ENCODE data around the gene GREB1L.

GREB1L gene

GRCh38 chr18:21408681-21409080, 166.6 kb downstream of the GREB1L start:
- Histone ChIP-seq H3K9ac (ENCODE audit: low read length) (no peak overlapping the region), H3K4me1 (ENCODE audit: insufficient read depth, low read length, severe bottlenecking) (no peaks in the 10 kb centered on the region), H3K79me2 (ENCODE audit: insufficient read depth, low read length) (no peaks in the 10 kb centered on the region), H4K20me1 (ENCODE audit: insufficient read depth, low read length) (no peaks in the 10 kb centered on the region), H2AFZ (ENCODE audit: low read length) (no peak overlapping the region), H3K9me2 (ENCODE audit: low read depth, low read length) (no peaks in the 10 kb centered on the region), H3K4me3 (ENCODE audit: low read depth, low read length, poor library complexity, severe bottlenecking) (no peak overlapping the region), H3K36me3 (ENCODE audit: insufficient read depth, low read length) (no peaks in the 10 kb centered on the region), H3K27ac (ENCODE audit: low read depth, low read length, poor library complexity, severe bottlenecking) (no peak overlapping the region), H3K4me2 (ENCODE audit: low read length) (no peak overlapping the region), H3F3A (ENCODE audit: insufficient read depth, low read length) (no peaks in the 10 kb centered on the region), H3K9me3 (ENCODE audit: low read length) (no peaks in the 10 kb centered on the region), H3K27me3 (ENCODE audit: insufficient read depth, low read length) (no peaks in the 10 kb centered on the region; the same call in 1 of the 2 replicates)
- TF ChIP-seq CTCF (IDR thresholded peaks at IDR 0.05; ENCODE audit: low read length) (no peak), EZH2 (IDR thresholded peaks at IDR 0.05; ENCODE audit: borderline replicate concordance, low read length) (no peak)

- H3K79me2 ChIP-seq (ENCODE audit: insufficient read depth, low read length): no peaks in the 10 kb centered on the region
- H3F3A ChIP-seq (ENCODE audit: insufficient read depth, low read length): no peaks in the 10 kb centered on the region
- H2AFZ ChIP-seq (ENCODE audit: low read length): no peak overlapping the region
- H3K9me3 ChIP-seq (ENCODE audit: low read length): no peaks in the 10 kb centered on the region
- H4K20me1 ChIP-seq (ENCODE audit: insufficient read depth, low read length): no peaks in the 10 kb centered on the region
- H3K9ac ChIP-seq (ENCODE audit: low read length): no peak overlapping the region
- no peak overlapping the region for H3K4me3 ChIP-seq (ENCODE audit: low read depth, low read length, poor library complexity, severe bottlenecking)
- H3K27ac ChIP-seq (ENCODE audit: low read depth, low read length, poor library complexity, severe bottlenecking): no peak overlapping the region
- no peaks in the 10 kb centered on the region for H3K4me1 ChIP-seq (ENCODE audit: insufficient read depth, low read length, severe bottlenecking)
- H3K4me2 ChIP-seq (ENCODE audit: low read length): no peak overlapping the region
- no peaks in the 10 kb centered on the region for H3K36me3 ChIP-seq (ENCODE audit: insufficient read depth, low read length)
- H3K9me2 ChIP-seq (ENCODE audit: low read depth, low read length): no peaks in the 10 kb centered on the region
- H3K27me3 ChIP-seq (ENCODE audit: insufficient read depth, low read length): no peaks in the 10 kb centered on the region
- TF ChIP-seq CTCF (IDR thresholded peaks at IDR 0.05; ENCODE audit: low read length) (no peak), EZH2 (IDR thresholded peaks at IDR 0.05; ENCODE audit: borderline replicate concordance, low read length) (no peak)
Observed at GRCh38 chr18:21433436-21433835, 191.4 kb downstream of the GREB1L start.

GRCh38 chr18:21439431-21439846, 197.4 kb downstream of the GREB1L start:
- no peak overlapping the region for H3K4me3 ChIP-seq (ENCODE audit: low read depth, low read length, poor library complexity, severe bottlenecking)
- no peak overlapping the region for H3K27ac ChIP-seq (ENCODE audit: low read depth, low read length, poor library complexity, severe bottlenecking)
- no peak overlapping the region for H2AFZ ChIP-seq (ENCODE audit: low read length)

More at GRCh38 chr18:21439431-21439846, 197.4 kb downstream of the GREB1L start:
- Histone ChIP-seq H3K4me2 (ENCODE audit: low read length) (no peak overlapping the region), H3K9me3 (ENCODE audit: low read length) (no peaks in the 10 kb centered on the region), H3K9ac (ENCODE audit: low read length) (no peak overlapping the region), H3K36me3 (ENCODE audit: insufficient read depth, low read length) (no peaks in the 10 kb centered on the region), H3K9me2 (ENCODE audit: low read depth, low read length) (no peaks in the 10 kb centered on the region), H3K4me1 (ENCODE audit: insufficient read depth, low read length, severe bottlenecking) (no peaks in the 10 kb centered on the region), H3K79me2 (ENCODE audit: insufficient read depth, low read length) (no peaks in the 10 kb centered on the region), H4K20me1 (ENCODE audit: insufficient read depth, low read length) (no peaks in the 10 kb centered on the region), H3K27me3 (ENCODE audit: insufficient read depth, low read length) (no peaks in the 10 kb centered on the region), H3F3A (ENCODE audit: insufficient read depth, low read length) (no peaks in the 10 kb centered on the region)
- no peak for TF ChIP-seq EZH2 (IDR thresholded peaks at IDR 0.05; ENCODE audit: borderline replicate concordance, low read length)
- no peak for TF ChIP-seq CTCF (IDR thresholded peaks at IDR 0.05; ENCODE audit: low read length)
